Rectal smooth muscle tissue (tissue), 1 donor: ENCODE data around the gene MTMR1.

Source experiments
- H3K27ac ChIP-seq: one replicate; pipeline ENCODE4 v1.7.0; 2013; ENCODE audit warnings: low read depth, low read length, inconsistent platforms
- H3K27me3 ChIP-seq: one replicate; pipeline ENCODE4 v1.7.0; 2013; ENCODE audit warnings: low read length; ENCODE audit not compliant: control insufficient read depth, insufficient read depth
- H3K36me3 ChIP-seq: one replicate; pipeline ENCODE4 v1.7.0; 2013; ENCODE audit warnings: low read length; ENCODE audit not compliant: control insufficient read depth, insufficient read depth
- H3K4me1 ChIP-seq: one replicate; pipeline ENCODE4 v1.7.0; 2013; ENCODE audit warnings: low read length; ENCODE audit not compliant: control insufficient read depth, insufficient read depth
- H3K4me3 ChIP-seq: one replicate; pipeline ENCODE4 v1.7.0; 2013; ENCODE audit warnings: low read length
- H3K9ac ChIP-seq: one replicate; pipeline ENCODE4 v1.7.0; 2013; ENCODE audit warnings: low read length

MTMR1 gene

DNA sequence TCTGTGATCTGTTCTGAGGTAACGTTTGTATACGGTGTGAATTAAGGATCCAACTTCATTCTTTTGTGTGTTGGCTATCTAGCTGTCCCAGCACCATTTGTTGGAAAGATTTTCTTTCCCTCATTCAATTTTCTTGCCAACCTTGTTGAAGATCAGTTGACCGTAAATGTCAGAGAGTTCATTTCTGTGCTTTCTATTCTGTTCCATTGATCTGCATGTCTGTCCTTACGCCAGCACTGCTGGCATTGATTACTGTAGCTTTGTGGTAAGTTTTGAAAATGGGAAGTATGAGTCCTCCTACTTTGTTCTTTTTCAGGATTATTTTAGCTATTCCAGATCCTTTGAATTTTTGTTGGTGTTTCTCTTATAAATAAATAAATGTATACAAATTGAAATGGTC is 60.8 kb downstream of the MTMR1 start:
- Histone ChIP-seq H3K36me3 (peaks cover 3% of the 10 kb centered on the region), H3K27me3 (no peaks in the 10 kb centered on the region), H3K4me3 (no peak overlapping the region), H3K27ac (no peak overlapping the region), H3K4me1 (no peaks in the 10 kb centered on the region), H3K9ac (no peak overlapping the region)

GRCh38 chrX:150757371-150757770 is 64.2 kb downstream of the MTMR1 start:
- Histone ChIP-seq H3K4me3 (no peak overlapping the region), H3K9ac (no peak overlapping the region), H3K36me3 (peaks cover 3% of the 10 kb centered on the region)

GRCh38 chrX:150759568-150760416 is 66.6 kb downstream of the MTMR1 start:
- Histone ChIP-seq H3K36me3 (no peaks in the 10 kb centered on the region), H3K27me3 (no peaks in the 10 kb centered on the region), H3K4me3 (no peak overlapping the region), H3K27ac (no peak overlapping the region), H3K9ac (no peak overlapping the region), H3K4me1 (no peaks in the 10 kb centered on the region)

More at GRCh38 chrX:150757371-150757770, 64.2 kb downstream of the MTMR1 start:
- no peak overlapping the region for H3K27ac ChIP-seq
- H3K4me1 ChIP-seq, result no peaks in the 10 kb centered on the region
- H3K27me3 ChIP-seq, result no peaks in the 10 kb centered on the region

DNA sequence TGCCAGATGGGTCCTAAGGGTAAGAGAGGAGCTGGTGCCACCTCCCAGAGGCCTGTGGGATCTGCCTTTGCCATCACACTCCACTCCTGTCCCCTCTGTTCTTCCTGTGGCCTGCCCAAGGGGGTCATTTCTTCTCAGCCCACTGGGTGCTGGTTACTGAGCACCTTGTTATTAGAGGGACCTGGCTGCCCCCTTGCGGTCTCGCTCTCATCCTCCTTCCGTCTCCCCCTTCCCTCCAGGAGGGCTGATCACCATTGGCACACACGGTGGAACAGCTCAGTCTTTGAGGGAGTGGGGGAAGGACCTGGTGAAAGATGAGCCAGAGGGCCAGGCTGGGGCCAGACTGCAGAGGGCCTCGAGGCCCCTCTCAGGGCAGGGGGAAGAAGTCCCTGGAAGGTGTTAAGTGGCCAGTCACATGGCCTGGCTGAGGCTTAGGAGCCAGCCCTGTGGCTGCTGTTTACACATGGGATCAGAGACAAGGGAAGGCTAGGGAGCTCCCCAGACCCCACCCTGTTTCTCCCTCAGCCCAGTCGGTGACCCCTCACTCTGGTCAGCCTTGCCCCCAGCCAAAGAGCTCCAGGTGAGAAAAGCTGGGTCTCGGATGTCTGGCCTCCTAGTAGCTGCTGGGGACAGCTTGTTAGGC is 68.1 kb downstream of the MTMR1 start:
- Histone ChIP-seq H3K36me3 (no peaks in the 10 kb centered on the region), H3K4me1 (no peaks in the 10 kb centered on the region), H3K27ac (no peak overlapping the region), H3K9ac (no peak overlapping the region), H3K27me3 (no peaks in the 10 kb centered on the region), H3K4me3 (no peak overlapping the region)

GRCh38 chrX:150761819-150762216 is 68.6 kb downstream of the MTMR1 start:
- no peaks in the 10 kb centered on the region for H3K4me1 ChIP-seq
- no peak overlapping the region for H3K9ac ChIP-seq
- no peaks in the 10 kb centered on the region for H3K27me3 ChIP-seq
- H3K36me3 ChIP-seq, result no peaks in the 10 kb centered on the region
- H3K27ac ChIP-seq, result no peak overlapping the region
- no peak overlapping the region for H3K4me3 ChIP-seq

GRCh38 chrX:150762258-150763165 is 69.3 kb downstream of the MTMR1 start:
- H3K36me3 ChIP-seq, result no peaks in the 10 kb centered on the region
- H3K27ac ChIP-seq, result no peak overlapping the region
- no peaks in the 10 kb centered on the region for H3K27me3 ChIP-seq
- H3K9ac ChIP-seq, result no peak overlapping the region
- no peak overlapping the region for H3K4me3 ChIP-seq
- H3K4me1 ChIP-seq, result no peaks in the 10 kb centered on the region

- Histone ChIP-seq H3K4me1 (no peaks in the 10 kb centered on the region), H3K36me3 (no peaks in the 10 kb centered on the region), H3K27ac (no peak overlapping the region), H3K9ac (no peak overlapping the region), H3K4me3 (no peak overlapping the region), H3K27me3 (no peaks in the 10 kb centered on the region)
Measured at GRCh38 chrX:150763303-150763797, 70.2 kb downstream of the MTMR1 start.

GRCh38 chrX:150763810-150764209 is 70.6 kb downstream of the MTMR1 start:
- no peaks in the 10 kb centered on the region for H3K27me3 ChIP-seq
- no peak overlapping the region for H3K27ac ChIP-seq

GRCh38 chrX:150765237-150765636 is 72.0 kb downstream of the MTMR1 start:
- H3K27ac ChIP-seq, result no peak overlapping the region
- H3K4me1 ChIP-seq, result no peaks in the 10 kb centered on the region
- no peak overlapping the region for H3K4me3 ChIP-seq
- H3K27me3 ChIP-seq, result no peaks in the 10 kb centered on the region
- H3K9ac ChIP-seq, result no peak overlapping the region
- H3K36me3 ChIP-seq, result no peaks in the 10 kb centered on the region

More at GRCh38 chrX:150763810-150764209, 70.6 kb downstream of the MTMR1 start:
- Histone ChIP-seq H3K36me3 (no peaks in the 10 kb centered on the region), H3K4me3 (no peak overlapping the region), H3K4me1 (no peaks in the 10 kb centered on the region), H3K9ac (no peak overlapping the region)

DNA sequence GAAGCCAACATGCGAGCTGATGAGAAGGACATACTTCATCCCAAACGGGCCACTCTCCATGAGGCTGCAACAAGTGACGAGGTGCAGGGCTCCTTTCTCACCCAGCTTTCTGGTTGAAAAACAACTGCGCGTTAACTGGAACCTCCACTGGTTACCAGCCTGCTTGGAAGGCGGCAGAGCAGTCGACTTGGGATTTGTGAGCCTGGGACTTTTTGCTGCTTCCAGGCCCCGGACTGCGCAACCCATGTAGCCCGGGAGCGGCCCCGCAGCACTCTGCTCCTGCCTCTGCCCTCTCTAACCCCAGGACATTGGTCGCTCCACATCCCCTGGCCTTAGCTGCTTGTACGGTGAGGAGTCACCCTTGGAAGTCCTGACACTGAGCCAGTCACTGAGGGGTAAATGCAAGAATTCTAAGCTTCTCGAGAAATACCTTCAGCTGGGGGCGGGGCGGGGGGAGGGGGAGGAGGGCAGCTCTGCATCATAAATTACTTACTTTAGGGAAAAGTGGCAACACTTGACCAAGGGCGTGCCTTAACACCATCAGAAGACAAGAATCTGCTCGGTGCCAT is 72.7 kb downstream of the MTMR1 start:
- H3K36me3 ChIP-seq, result no peaks in the 10 kb centered on the region
- no peak overlapping the region for H3K9ac ChIP-seq

GRCh38 chrX:150766351-150767044 is 73.3 kb downstream of the MTMR1 start:
- no peaks in the 10 kb centered on the region for H3K27me3 ChIP-seq
- no peak overlapping the region for H3K27ac ChIP-seq
- H3K4me1 ChIP-seq, result no peaks in the 10 kb centered on the region
- H3K36me3 ChIP-seq, result no peaks in the 10 kb centered on the region
- no peak overlapping the region for H3K9ac ChIP-seq
- no peak overlapping the region for H3K4me3 ChIP-seq

More for the DNA sequence above, 72.7 kb downstream of the MTMR1 start:
- Histone ChIP-seq H3K4me3 (no peak overlapping the region), H3K27ac (no peak overlapping the region), H3K4me1 (no peaks in the 10 kb centered on the region), H3K27me3 (no peaks in the 10 kb centered on the region)
